ENCODE results near the gene POLL. TPM values are rescaled to one million over a fixed set of nuclear protein-coding genes. Genes with fewer than 3 reads are reported as not detected.

The POLL gene
- total and polyA plus RNA-seq, 2 of the 4 experiments (the other 2 are of a cell fraction) = 6.3 to 23.7 TPM

DNA sequence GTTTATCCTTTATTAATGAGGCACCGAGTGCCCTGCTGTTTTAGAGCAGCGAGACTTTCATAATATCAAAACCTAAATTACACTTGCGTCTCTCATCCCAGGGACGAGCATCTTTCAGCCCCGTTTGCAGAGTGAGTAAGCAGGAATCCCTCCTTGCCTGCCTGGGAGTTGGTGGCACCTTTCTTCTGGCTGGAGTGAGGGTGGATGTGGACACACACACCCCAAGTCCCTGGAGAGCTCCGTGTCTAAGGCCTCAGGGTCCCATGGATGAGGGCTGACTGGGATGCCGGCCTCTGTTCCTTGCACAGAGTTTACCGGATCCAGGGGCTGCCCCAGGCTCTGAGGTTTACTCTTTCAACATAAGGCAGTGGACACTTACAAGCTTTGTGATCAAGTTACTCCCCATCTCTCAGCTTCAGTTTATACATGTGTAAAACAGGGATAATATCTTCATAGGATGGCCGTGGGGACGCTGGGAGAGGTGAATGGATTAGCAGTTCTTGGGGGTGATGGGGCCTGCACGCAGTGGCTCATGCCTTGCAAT, 24.5 kb downstream of the POLL start:
- in situ Hi-C loops (cut with MboI; ENCODE audit: low sequenced_read_pairs) = no loop called here

More for the DNA sequence above, 24.5 kb downstream of the POLL start:
- ChIA-PET CTCF (interaction anchor here (0.6 kb wide), 1 partner anchor 97 kb away, joined by 9 read pairs; no protein-coding TSS in a partner anchor), POLR2A (ENCODE audit: unreplicated experiment) (interaction anchor here (0.5 kb wide), 1 partner anchor 59 kb away, joined by 9 read pairs; no protein-coding TSS in a partner anchor)
- Histone ChIP-seq H3K18ac (ENCODE audit: low read depth, low read length) (no peak overlapping the region), H4K20me1 (ENCODE audit: insufficient read depth, low read length) (no peaks in the 10 kb centered on the region), H3K4me3 (ENCODE audit: insufficient read depth, low read depth, low read length) (no peak overlapping the region), H3K27ac (ENCODE audit: insufficient read depth, low read length) (no peak overlapping the region), H4K5ac (ENCODE audit: low read depth, low read length) (no peak overlapping the region), H2AK9ac (replicated peaks; ENCODE audit: low read depth, low read length, poor library complexity) (no peak overlapping the region), H3K4me2 (ENCODE audit: low read depth, low read length) (no peak overlapping the region), H3K56ac (ENCODE audit: extremely low read depth, insufficient read depth, low read length) (no peak overlapping the region), H2AFZ (replicated peaks; ENCODE audit: low read length, poor library complexity) (no peak overlapping the region), H3K23ac (ENCODE audit: low read depth, low read length) (peak overlapping the region; percentile 59; the same call in 1 of the 2 replicates), H4K91ac (ENCODE audit: insufficient read depth, low read depth, low read length) (no peak overlapping the region), H3K9me3 (ENCODE audit: control insufficient read depth, insufficient read depth, low read length) (no peaks in the 10 kb centered on the region), H3K14ac (replicated peaks; ENCODE audit: low read depth, low read length) (no peak overlapping the region), H2BK5ac (ENCODE audit: low read depth, low read length, poor library complexity, severe bottlenecking) (no peak overlapping the region), H3K4ac (ENCODE audit: low read depth, low read length) (no peak overlapping the region), H2BK15ac (ENCODE audit: low read depth, low read length) (no peak overlapping the region), H3K9ac (ENCODE audit: low read depth, low read length) (no peak overlapping the region), H3K36me3 (ENCODE audit: control insufficient read depth, insufficient read depth, low read length) (no peaks in the 10 kb centered on the region), H2BK20ac (ENCODE audit: low read depth, low read length) (no peak overlapping the region), H3K27me3 (ENCODE audit: control insufficient read depth, insufficient read depth, low read length) (peaks cover 33% of the 10 kb centered on the region), H2AK5ac (ENCODE audit: low read depth, low read length) (no peak overlapping the region), H3K79me1 (ENCODE audit: low read depth in 1 of 2, low read length in 2 of 2) (no peaks in the 10 kb centered on the region), H4K8ac (ENCODE audit: low read depth in 2 of 2, low read length in 2 of 2) (no peak overlapping the region), H3K9me1 (ENCODE audit: insufficient read depth, low read length) (peaks cover 5% of the 10 kb centered on the region), H2BK120ac (ENCODE audit: low read depth, low read length) (no peak overlapping the region), H3K4me1 (ENCODE audit: control insufficient read depth, insufficient read depth, low read length) (peaks cover 2% of the 10 kb centered on the region; the same call in 1 of the 2 replicates)
- intact Hi-C loops (cut with micrococcal nuclease) (no loop called here), dilution Hi-C loops (cut with HindIII; ENCODE audit: low sequenced_read_pairs, unreplicated experiment) (no loop called here)
- ATAC-seq (ENCODE audit: low read depth) = no peak
- TF ChIP-seq MXI1 (IDR thresholded peaks at IDR 0.05; ENCODE audit: borderline replicate concordance, low read depth, low read length) = no peak
- TF ChIP-seq FOS (IDR thresholded peaks at IDR 0.05; ENCODE audit: low read depth, low read length) = no peak
- no peak for TF ChIP-seq RFX5 (IDR thresholded peaks at IDR 0.05; ENCODE audit: low read depth, low read length)
- no peak for TF ChIP-seq RAD21 (IDR thresholded peaks at IDR 0.05; ENCODE audit: low read length)
- no peak for TF ChIP-seq MAZ (IDR thresholded peaks at IDR 0.05; ENCODE audit: borderline replicate concordance, low read depth, low read length)
- no TSS peak for BruUV-seq (replicated peaks)
- 60% methylated on average over 2 of the region's 11 CpGs; no CpG with 5 or more reads in 1 of the 2 experiments for WGBS, 2 experiments (ENCODE audit: extremely low coverage in 2 of 2, insufficient read length in 1 of 2)
- no peak for DNase-seq

Data from IMR-90 (cell line).